SK-N-SH (cell line): ENCODE data around the gene OR1N2.

Experiments used
- CTCF ChIP-seq: fragments of 200-600 bp; sonication (generic); IDR thresholded peaks from 2 replicates; pipeline ENCODE4 v1.6.1; 2017; ENCODE audit warnings: antibody characterized with exemption, mild to moderate bottlenecking, moderate library complexity
- EP300 ChIP-seq, 2 experiments: IDR thresholded peaks; 2 replicates each; pipeline versions ENCODE4 v1.4.0 to v1.6.1; 2012; ENCODE audit warnings: borderline replicate concordance in 1 of 2, low read depth in 1 of 2, low read length in 1 of 2
- FOXM1 ChIP-seq: IDR thresholded peaks from 2 replicates; pipeline ENCODE4 v1.4.0; 2012; ENCODE audit warnings: low read depth, mild to moderate bottlenecking
- PBX3 ChIP-seq: IDR thresholded peaks from 2 replicates; pipeline ENCODE4; 2012
- POLR2AphosphoS5 ChIP-seq: IDR thresholded peaks from 2 replicates; pipeline ENCODE4 v1.6.1; 2012; ENCODE audit warnings: low read depth, low read length
- RAD21 ChIP-seq: IDR thresholded peaks from 2 replicates; pipeline ENCODE4 v1.6.1; 2012; ENCODE audit warnings: mild to moderate bottlenecking, low read length
- SIN3A ChIP-seq: IDR thresholded peaks from 2 replicates; pipeline ENCODE4 v1.6.1; 2012; ENCODE audit warnings: low read depth, mild to moderate bottlenecking, low read length, moderate library complexity, borderline replicate concordance
- TAF1 ChIP-seq: IDR thresholded peaks from 2 replicates; pipeline ENCODE4 v1.6.1; 2012; ENCODE audit warnings: low read depth, mild to moderate bottlenecking, low read length, moderate library complexity, borderline replicate concordance

- TF ChIP-seq POLR2AphosphoS5 = no peak
- TF ChIP-seq SIN3A = no peak
- no peak for TF ChIP-seq FOXM1
- TF ChIP-seq CTCF = no peak
- no peak for TF ChIP-seq TAF1
- TF ChIP-seq EP300 (IDR thresholded peaks at IDR 0.05; ENCODE audit: borderline replicate concordance in 1 of 2, low read depth in 1 of 2, low read length in 1 of 2) = no peak
- no peak for TF ChIP-seq PBX3
- no peak for TF ChIP-seq RAD21
These were observed 6.7 kb upstream of the OR1N2 start for GRCh38 chr9:122546196-122546595.
